Endothelial cell of umbilical vein (primary cell): Measurements from ENCODE around the gene SORCS1. TPM values are rescaled to one million over a fixed set of nuclear protein-coding genes. Genes with fewer than 3 reads are reported as not detected.

Experiments used
- BruUV-seq: library from RNA; stranded (reverse); fragments of 400-500 nt; replicated peaks from 2 replicates; lab custom pipeline; 2021; lab: Mats Ljungman, UMichigan
- CTCF ChIA-PET: fragments of 300-600, 350-600 bp; sonication (Branson Sonifier 250); formaldehyde crosslinking; loops from one replicate; lab custom pipeline; 2021; ENCODE audit warnings: antibody characterized with exemption, inconsistent platforms; lab: Charles Lee
- POLR2A ChIA-PET: fragments of 300-600, 350-600 bp; sonication (Branson Sonifier 250); formaldehyde crosslinking; loops from one replicate; lab custom pipeline; 2021; ENCODE audit warnings: antibody characterized with exemption, inconsistent platforms; lab: Charles Lee
- DNase-seq: peaks from one replicate; pipeline ENCODE4 v3.0.0-alpha.2; 2011; ENCODE audit warnings: low read depth, low spot score
- FAIRE-seq: peaks from 2 replicates; lab custom pipeline; 2011; peaks lifted over from hg19 to GRCh38; lab: Jason Lieb, UNC
- H2AFZ ChIP-seq: 2 replicates; pipeline ENCODE4 v1.6.0; 2012; ENCODE audit warnings: low read depth, low read length, control low read depth, inconsistent platforms
- H3K27ac ChIP-seq: 2 replicates; pipeline ENCODE4 v1.5.1; 2011; ENCODE audit warnings: low read depth, mild to moderate bottlenecking, control low read depth, low read length, moderate library complexity; ENCODE audit not compliant: insufficient read depth
- H3K27me3 ChIP-seq, 2 experiments: 2 replicates each; pipeline versions ENCODE4 v1.6.0 to v1.6.1; 2011; ENCODE audit warnings: low read length in 2 of 2, mixed read lengths in 1 of 2; ENCODE audit not compliant: control insufficient read depth in 2 of 2, insufficient read depth in 2 of 2
- H3K36me3 ChIP-seq, 2 experiments: 2 replicates in 1 of 2; 3 replicates in 1 of 2; pipeline ENCODE4 v1.5.1; 2011; ENCODE audit warnings: low read length in 2 of 2, mild to moderate bottlenecking in 1 of 2, moderate library complexity in 1 of 2; ENCODE audit not compliant: control insufficient read depth in 2 of 2, insufficient read depth in 2 of 2; ENCODE audit errors: extremely low read depth in 1 of 2
- H3K4me1 ChIP-seq: 3 replicates; pipeline ENCODE4 v1.5.1; 2011; ENCODE audit warnings: mild to moderate bottlenecking, low read length; ENCODE audit not compliant: control insufficient read depth, insufficient read depth; ENCODE audit errors: extremely low read depth
- H3K4me2 ChIP-seq: 2 replicates; pipeline ENCODE4 v1.6.1; 2011; ENCODE audit warnings: low read length, control low read depth, mixed read lengths; ENCODE audit not compliant: insufficient read depth
- H3K4me3 ChIP-seq, 3 experiments: fragments of 200-600 bp in 1 of 3; sonication (generic), shearing (Covaris generic) in 1 of 3; replicated peaks in 1 of 3; 2 replicates each; pipeline ENCODE4 v1.5.1; 2011 to 2016; ENCODE audit warnings: control low read depth in 3 of 3, low read length in 3 of 3, mild to moderate bottlenecking in 2 of 3, inconsistent platforms in 1 of 3, low read depth in 1 of 3, moderate library complexity in 1 of 3; ENCODE audit not compliant: insufficient read depth in 1 of 3
- H3K79me2 ChIP-seq: 2 replicates; pipeline ENCODE4 v1.6.0; 2012; ENCODE audit warnings: low read length, inconsistent platforms; ENCODE audit not compliant: control insufficient read depth, insufficient read depth
- H3K9ac ChIP-seq: replicated peaks from 2 replicates; pipeline ENCODE3; 2011; ENCODE audit warnings: low read length, control low read depth; ENCODE audit not compliant: insufficient read depth; ENCODE audit errors: extremely low read depth
- H3K9me1 ChIP-seq: replicated peaks from 3 replicates; pipeline ENCODE4 v1.6.0; 2011; ENCODE audit warnings: mild to moderate bottlenecking, low read length; ENCODE audit not compliant: control insufficient read depth, insufficient read depth; ENCODE audit errors: extremely low read depth
- H3K9me3 ChIP-seq: replicated peaks from 2 replicates; pipeline ENCODE4 v1.5.1; 2012; ENCODE audit warnings: low read length, inconsistent platforms; ENCODE audit not compliant: control insufficient read depth, insufficient read depth
- H4K20me1 ChIP-seq: replicated peaks from 2 replicates; pipeline ENCODE3; 2011; ENCODE audit warnings: mild to moderate bottlenecking, low read length; ENCODE audit not compliant: control insufficient read depth, insufficient read depth; ENCODE audit errors: extremely low read depth
- EZH2 ChIP-seq: IDR thresholded peaks from 2 replicates; pipeline ENCODE4 v1.6.1; 2012; ENCODE audit warnings: borderline replicate concordance, low read depth, mild to moderate bottlenecking, moderate library complexity, low read length, inconsistent platforms; ENCODE audit not compliant: severe bottlenecking
- FOS ChIP-seq: IDR thresholded peaks from 2 replicates; pipeline ENCODE4 v1.6.1; 2011; ENCODE audit warnings: mild to moderate bottlenecking, low read length, moderate library complexity, borderline replicate concordance; ENCODE audit not compliant: insufficient read depth
- GATA2 ChIP-seq: IDR thresholded peaks from 2 replicates; pipeline ENCODE4 v1.7.0; 2011; ENCODE audit warnings: low read depth, mild to moderate bottlenecking, moderate library complexity, mixed read lengths, low read length; ENCODE audit not compliant: insufficient read length, insufficient read depth
- JUN ChIP-seq: IDR thresholded peaks from 2 replicates; pipeline ENCODE4 v1.6.1; 2011; ENCODE audit warnings: borderline replicate concordance, low read depth; ENCODE audit not compliant: insufficient read length, insufficient read depth
- MYC ChIP-seq: IDR thresholded peaks from one replicate; pipeline ENCODE4 v1.6.1; 2011; ENCODE audit warnings: mild to moderate bottlenecking, low read depth, low read length
- POLR2A ChIP-seq: IDR thresholded peaks from 2 replicates; pipeline ENCODE4 v1.6.1; 2012; ENCODE audit warnings: low read depth, mild to moderate bottlenecking, control low read depth, low read length
- POLR2AphosphoS5 ChIP-seq: IDR thresholded peaks from 2 replicates; pipeline ENCODE4 v1.6.1; 2012; ENCODE audit warnings: low read depth, mild to moderate bottlenecking, control low read depth, low read length, moderate library complexity; ENCODE audit not compliant: insufficient read depth
- dilution Hi-C: fragments of 300-500 bp; cut with MboI; formaldehyde crosslinking; loops from one replicate; pipeline ENCODE4 v1.15.0; 2019; ENCODE audit warnings: low sequenced_read_pairs; ENCODE audit not compliant: extremely low pct_ligation_motif_present
- intact Hi-C: fragments of 100-400 bp; cut with micrococcal nuclease; formaldehyde crosslinking; loops from one replicate; pipeline ENCODE4 v1.10.0; 2022
- polyA plus RNA-seq, 4 experiments: library from polyadenylated mRNA; depleted of rRNA in 3 of 4; stranded (reverse) in 3 of 4; unstranded in 1 of 4; fragments of >200 nt; gene quantifications; 2 replicates each; pipeline versions ENCODE4 v1.2.1 to v1.2.3, GENCODE V29; 2011 to 2012; ENCODE audit warnings: missing spikeins in 1 of 4
- total RNA-seq: library from RNA; stranded (reverse); gene quantifications from 2 replicates; pipeline ENCODE4 v1.2.3, GENCODE V29; 2021
- TF ChIP-seq, protein P1 (sequence below), 2 donors: IDR thresholded peaks; 1 replicate in 1 of 2; 2 replicates in 1 of 2; pipeline ENCODE4 v1.5.1; 2011; ENCODE audit warnings: low read length in 2 of 2, mild to moderate bottlenecking in 2 of 2, moderate library complexity in 2 of 2, control low read depth in 1 of 2, inconsistent platforms in 1 of 2, low read depth in 1 of 2; ENCODE audit not compliant: insufficient read depth in 1 of 2; ENCODE audit errors: extremely low read depth in 1 of 2
- TF ChIP-seq, protein P2 (sequence below): IDR thresholded peaks from 2 replicates; pipeline ENCODE4 v1.6.1; 2011; ENCODE audit not compliant: insufficient read depth, insufficient read length

SORCS1 gene
- total and polyA plus RNA-seq, 2 donors (not counting 3 experiments of a cell fraction or from before 2014, with no cell fraction given): not detected

- H2AFZ ChIP-seq: no peak overlapping the region
- no peak overlapping the region for H3K9ac ChIP-seq
- no peak overlapping the region for H3K27ac ChIP-seq
- H3K79me2 ChIP-seq: no peaks in the 10 kb centered on the region
- H3K9me3 ChIP-seq: peaks cover 3% of the 10 kb centered on the region
- no TSS peak for BruUV-seq
- H3K27me3 ChIP-seq: no peaks in the 10 kb centered on the region
- no peak for FAIRE-seq
- no peak overlapping the region for H3K4me2 ChIP-seq
- dilution Hi-C loops: no loop called here
- no peak overlapping the region for H3K4me3 ChIP-seq
- TF ChIP-seq JUN (no peak), GATA2 (no peak), MYC (no peak), POLR2A (no peak), FOS (no peak), EZH2 (no peak), POLR2AphosphoS5 (no peak)
- TF ChIP-seq, protein P1, sequence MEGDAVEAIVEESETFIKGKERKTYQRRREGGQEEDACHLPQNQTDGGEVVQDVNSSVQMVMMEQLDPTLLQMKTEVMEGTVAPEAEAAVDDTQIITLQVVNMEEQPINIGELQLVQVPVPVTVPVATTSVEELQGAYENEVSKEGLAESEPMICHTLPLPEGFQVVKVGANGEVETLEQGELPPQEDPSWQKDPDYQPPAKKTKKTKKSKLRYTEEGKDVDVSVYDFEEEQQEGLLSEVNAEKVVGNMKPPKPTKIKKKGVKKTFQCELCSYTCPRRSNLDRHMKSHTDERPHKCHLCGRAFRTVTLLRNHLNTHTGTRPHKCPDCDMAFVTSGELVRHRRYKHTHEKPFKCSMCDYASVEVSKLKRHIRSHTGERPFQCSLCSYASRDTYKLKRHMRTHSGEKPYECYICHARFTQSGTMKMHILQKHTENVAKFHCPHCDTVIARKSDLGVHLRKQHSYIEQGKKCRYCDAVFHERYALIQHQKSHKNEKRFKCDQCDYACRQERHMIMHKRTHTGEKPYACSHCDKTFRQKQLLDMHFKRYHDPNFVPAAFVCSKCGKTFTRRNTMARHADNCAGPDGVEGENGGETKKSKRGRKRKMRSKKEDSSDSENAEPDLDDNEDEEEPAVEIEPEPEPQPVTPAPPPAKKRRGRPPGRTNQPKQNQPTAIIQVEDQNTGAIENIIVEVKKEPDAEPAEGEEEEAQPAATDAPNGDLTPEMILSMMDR (IDR thresholded peaks at IDR 0.05; ENCODE audit: extremely low read depth in 1 of 2, insufficient read depth in 1 of 2, low read depth in 1 of 2, low read length in 2 of 2): no peak
- TF ChIP-seq, protein P2, sequence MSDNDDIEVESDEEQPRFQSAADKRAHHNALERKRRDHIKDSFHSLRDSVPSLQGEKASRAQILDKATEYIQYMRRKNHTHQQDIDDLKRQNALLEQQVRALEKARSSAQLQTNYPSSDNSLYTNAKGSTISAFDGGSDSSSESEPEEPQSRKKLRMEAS: no peak
- intact Hi-C loops: no loop called here
- DNase-seq: no peak
- H3K36me3 ChIP-seq: no peaks in the 10 kb centered on the region
- no peaks in the 10 kb centered on the region for H4K20me1 ChIP-seq
- ChIA-PET CTCF (no interaction called here), POLR2A (no interaction called here)
- H3K4me1 ChIP-seq: no peaks in the 10 kb centered on the region
- no peaks in the 10 kb centered on the region for H3K9me1 ChIP-seq
Measured at GRCh38 chr10:106682175-106682574, 482.3 kb downstream of the SORCS1 start.
